Uterus (tissue), 4 donors: ENCODE results near the gene GCNT2. TPM values are rescaled to one million over a fixed set of nuclear protein-coding genes. Genes with fewer than 3 reads are reported as not detected.

Source experiments
- DNase-seq, 2 donors: peaks; one replicate each; pipeline ENCODE4 v3.0.0-alpha.2; 2019 to 2020
- H3K27ac ChIP-seq, 2 donors: fragments of 200-600 bp; sonication (generic); 1 replicate in 1 of 2; 2 replicates in 1 of 2; pipeline ENCODE4 v1.5.1; 2016 to 2018
- H3K27me3 ChIP-seq, 2 donors: fragments of 200-600 bp; sonication (generic); one replicate each; pipeline ENCODE4 v1.5.1; 2018 to 2019; ENCODE audit warnings: control low read depth in 1 of 2
- H3K36me3 ChIP-seq, 2 donors: fragments of 200-600 bp; sonication (generic); one replicate each; pipeline ENCODE4 v1.5.1; 2019; ENCODE audit warnings: control low read depth in 1 of 2
- H3K4me1 ChIP-seq, 2 donors: fragments of 200-600 bp; sonication (generic); one replicate each; pipeline ENCODE4 v1.5.1; 2018 to 2019; ENCODE audit warnings: control low read depth in 1 of 2
- H3K4me3 ChIP-seq, 2 donors: fragments of 200-600 bp; sonication (generic); 1 replicate in 1 of 2; 2 replicates in 1 of 2; pipeline ENCODE4 v1.5.1; 2018 to 2019; ENCODE audit warnings: mild to moderate bottlenecking in 1 of 2
- H3K9me3 ChIP-seq, 2 donors: fragments of 200-600 bp; sonication (generic); one replicate each; pipeline ENCODE4 v1.5.1; 2019; ENCODE audit warnings: control low read depth in 1 of 2
- POLR2A ChIP-seq, 2 donors: fragments of 450-650 bp; IDR thresholded peaks; one replicate each; pipeline ENCODE4 v1.6.1; 2016; ENCODE audit warnings: antibody characterized with exemption in 2 of 2, mild to moderate bottlenecking in 1 of 2, moderate library complexity in 1 of 2
- intact Hi-C: fragments of 100-400 bp; cut with DNase I; formaldehyde crosslinking; loops from one replicate; pipeline ENCODE4 v1.15.1; 2023; ENCODE audit warnings: low total_unique reads
- total RNA-seq, 4 donors: library from RNA; depleted of rRNA in 3 of 4; stranded (reverse); fragments of >200 nt in 3 of 4; gene quantifications; one replicate each; pipeline versions ENCODE4 v1.1.0 to v1.2.4, GENCODE V29; 2014 to 2023
- TF ChIP-seq, protein P1 (sequence below), 4 experiments: fragments of 200-600 bp in 2 of 4; fragments of 450-650 bp in 2 of 4; sonication (generic) in 2 of 4; IDR thresholded peaks; one replicate each; pipeline ENCODE4 v1.5.1; 2016 to 2019; ENCODE audit warnings: antibody characterized with exemption in 4 of 4, mild to moderate bottlenecking in 2 of 4, moderate library complexity in 1 of 4
- donor health status: DM: yes; HTN: yes; CAD: no.

GCNT2 gene
- total RNA-seq, 4 donors from 2014 or later: 7.8 to 16.2 (median 10.9) TPM

DNA sequence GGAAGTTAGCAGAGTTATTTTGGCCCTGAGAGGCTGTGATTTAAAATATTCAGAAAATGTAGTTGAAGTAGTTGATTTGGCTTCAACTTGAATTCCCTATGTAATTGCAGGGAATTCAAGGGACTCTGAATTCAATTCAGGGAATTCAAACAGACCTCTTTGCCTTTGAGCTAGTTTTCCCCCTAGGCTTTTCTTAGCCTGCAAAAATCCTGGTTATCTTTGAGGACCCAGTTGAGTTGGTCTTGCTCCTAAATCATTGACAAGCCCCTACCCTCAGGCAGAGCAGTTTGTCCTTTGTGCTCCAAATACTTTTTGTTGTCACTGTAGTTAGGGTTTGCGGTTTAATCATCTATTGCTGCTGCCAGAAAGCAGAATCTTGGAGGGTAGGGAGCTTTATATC lies 20.4 kb downstream of the GCNT2 start:
- H3K36me3 ChIP-seq: no peaks in the 10 kb centered on the region
- H3K27me3 ChIP-seq: no peaks in the 10 kb centered on the region
- no peak overlapping the region for H3K4me3 ChIP-seq
- DNase-seq: no peak
- no peak overlapping the region for H3K27ac ChIP-seq
- H3K4me1 ChIP-seq: no peaks in the 10 kb centered on the region
- no peak for TF ChIP-seq POLR2A (IDR thresholded peaks at IDR 0.05)
- TF ChIP-seq, protein P1, sequence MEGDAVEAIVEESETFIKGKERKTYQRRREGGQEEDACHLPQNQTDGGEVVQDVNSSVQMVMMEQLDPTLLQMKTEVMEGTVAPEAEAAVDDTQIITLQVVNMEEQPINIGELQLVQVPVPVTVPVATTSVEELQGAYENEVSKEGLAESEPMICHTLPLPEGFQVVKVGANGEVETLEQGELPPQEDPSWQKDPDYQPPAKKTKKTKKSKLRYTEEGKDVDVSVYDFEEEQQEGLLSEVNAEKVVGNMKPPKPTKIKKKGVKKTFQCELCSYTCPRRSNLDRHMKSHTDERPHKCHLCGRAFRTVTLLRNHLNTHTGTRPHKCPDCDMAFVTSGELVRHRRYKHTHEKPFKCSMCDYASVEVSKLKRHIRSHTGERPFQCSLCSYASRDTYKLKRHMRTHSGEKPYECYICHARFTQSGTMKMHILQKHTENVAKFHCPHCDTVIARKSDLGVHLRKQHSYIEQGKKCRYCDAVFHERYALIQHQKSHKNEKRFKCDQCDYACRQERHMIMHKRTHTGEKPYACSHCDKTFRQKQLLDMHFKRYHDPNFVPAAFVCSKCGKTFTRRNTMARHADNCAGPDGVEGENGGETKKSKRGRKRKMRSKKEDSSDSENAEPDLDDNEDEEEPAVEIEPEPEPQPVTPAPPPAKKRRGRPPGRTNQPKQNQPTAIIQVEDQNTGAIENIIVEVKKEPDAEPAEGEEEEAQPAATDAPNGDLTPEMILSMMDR (IDR thresholded peaks at IDR 0.05): no peak
- intact Hi-C loops: no loop called here
- H3K9me3 ChIP-seq: no peaks in the 10 kb centered on the region

DNA sequence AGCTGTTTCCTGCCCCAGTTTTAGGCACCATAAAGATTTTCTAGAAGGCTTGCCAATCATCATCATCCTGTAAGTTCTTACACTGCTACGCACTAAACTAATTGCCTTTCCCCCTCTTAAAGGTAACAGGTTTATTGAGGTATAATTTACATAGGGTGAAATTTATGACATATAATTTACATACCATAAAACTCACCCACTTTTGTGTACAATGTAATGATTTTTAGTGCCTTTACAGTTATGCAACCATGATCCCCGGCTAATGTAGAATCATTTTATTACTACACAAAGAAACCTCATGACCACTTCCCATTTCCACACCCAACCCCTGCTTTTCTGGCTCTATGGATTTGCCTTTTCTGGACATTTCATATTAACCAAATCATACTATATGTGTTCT lies 21.1 kb downstream of the GCNT2 start:
- Histone ChIP-seq H3K4me3 (no peak overlapping the region), H3K27me3 (no peaks in the 10 kb centered on the region), H3K27ac (no peak overlapping the region), H3K9me3 (no peaks in the 10 kb centered on the region), H3K4me1 (no peaks in the 10 kb centered on the region), H3K36me3 (no peaks in the 10 kb centered on the region)
- TF ChIP-seq, protein P1 (IDR thresholded peaks at IDR 0.05): no peak
- TF ChIP-seq POLR2A (IDR thresholded peaks at IDR 0.05): no peak
- intact Hi-C loops: no loop called here
- DNase-seq: no peak

DNA sequence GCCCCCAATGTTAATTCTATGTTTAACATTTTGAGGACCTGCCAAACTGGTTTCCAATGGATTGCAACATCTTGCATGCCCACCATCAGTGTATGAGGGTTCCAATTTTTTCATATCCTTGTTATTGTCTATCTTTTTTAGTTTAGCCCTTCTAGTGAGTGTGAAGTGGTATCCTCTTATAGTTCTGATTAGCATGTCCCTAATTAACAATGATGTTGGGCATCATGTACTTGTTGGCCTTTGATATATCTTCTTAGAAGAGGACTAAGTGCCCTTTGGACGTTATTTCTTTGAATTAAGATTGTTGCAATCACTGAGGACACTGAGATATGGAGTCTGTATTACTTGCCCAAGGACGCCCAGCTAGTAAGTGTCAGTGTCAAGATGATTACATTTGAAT lies 22.3 kb downstream of the GCNT2 start:
- H3K4me1 ChIP-seq: no peaks in the 10 kb centered on the region
- no peak for DNase-seq
- H3K27ac ChIP-seq: no peak overlapping the region

DNA sequence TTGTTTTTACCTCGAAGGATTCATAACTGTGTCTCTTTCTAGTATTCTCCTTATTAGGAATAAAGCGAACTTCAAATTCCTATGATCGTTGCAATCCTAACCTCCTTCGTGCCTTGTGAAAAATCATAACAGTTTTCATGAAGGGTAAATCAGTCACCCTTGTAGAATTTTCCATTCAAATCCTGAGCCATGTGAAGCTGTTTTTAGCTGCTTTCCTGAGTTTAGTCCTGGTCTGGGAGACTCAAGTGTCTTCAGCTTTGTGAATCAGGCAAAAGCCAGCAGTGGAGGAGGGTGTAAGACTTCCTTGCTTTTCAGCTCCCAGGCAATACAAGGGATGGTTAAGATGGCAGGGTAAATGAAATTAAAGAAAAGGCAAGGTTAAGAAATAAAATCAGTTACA lies 24.3 kb downstream of the GCNT2 start:
- H3K4me1 ChIP-seq: no peaks in the 10 kb centered on the region
- TF ChIP-seq, protein P1 (IDR thresholded peaks at IDR 0.05): no peak
- TF ChIP-seq POLR2A (IDR thresholded peaks at IDR 0.05): no peak
- no peak overlapping the region for H3K27ac ChIP-seq
- intact Hi-C loops: no loop called here
- H3K36me3 ChIP-seq: no peaks in the 10 kb centered on the region
- H3K4me3 ChIP-seq: no peak overlapping the region
- H3K9me3 ChIP-seq: no peaks in the 10 kb centered on the region
- H3K27me3 ChIP-seq: no peaks in the 10 kb centered on the region
- no peak for DNase-seq

More for the DNA sequence above, 22.3 kb downstream of the GCNT2 start:
- TF ChIP-seq, protein P1 (IDR thresholded peaks at IDR 0.05): no peak
- TF ChIP-seq POLR2A (IDR thresholded peaks at IDR 0.05): no peak
- intact Hi-C loops: no loop called here
- Histone ChIP-seq H3K4me3 (no peak overlapping the region), H3K9me3 (no peaks in the 10 kb centered on the region), H3K27me3 (no peaks in the 10 kb centered on the region), H3K36me3 (no peaks in the 10 kb centered on the region)

DNA sequence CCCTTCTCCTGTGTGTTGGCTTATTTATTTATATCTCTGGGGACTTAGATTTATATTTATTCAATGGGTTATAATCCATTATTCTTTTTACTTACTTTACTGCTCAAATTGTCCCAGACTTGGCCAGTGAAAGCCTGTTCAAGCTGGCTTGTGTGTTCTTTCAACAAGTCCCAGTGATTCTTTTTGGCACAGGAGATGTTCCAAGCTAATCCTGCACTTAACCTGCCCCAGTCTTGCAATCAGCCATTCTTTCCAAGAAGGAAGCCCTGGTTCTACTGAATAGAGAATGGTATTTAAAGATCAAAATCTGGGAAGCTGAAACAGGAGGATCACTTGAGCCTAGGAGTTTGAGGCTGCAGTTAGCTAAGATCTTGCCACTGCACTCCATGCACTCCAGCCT lies 26.7 kb downstream of the GCNT2 start:
- Histone ChIP-seq H3K27me3 (no peaks in the 10 kb centered on the region), H3K27ac (no peak overlapping the region), H3K4me1 (no peaks in the 10 kb centered on the region), H3K9me3 (no peaks in the 10 kb centered on the region), H3K4me3 (no peak overlapping the region), H3K36me3 (no peaks in the 10 kb centered on the region)
- TF ChIP-seq, protein P1 (IDR thresholded peaks at IDR 0.05): no peak
- no peak for TF ChIP-seq POLR2A (IDR thresholded peaks at IDR 0.05)
- intact Hi-C loops: no loop called here
- no peak for DNase-seq
